Thyroid gland (tissue), 4 donors: ENCODE measurements around the gene SPRR4.

Experiments
- CTCF ChIP-seq, 6 experiments: fragments of 200-600 bp in 3 of 6; fragments of 450-650 bp in 3 of 6; sonication (generic) in 3 of 6; IDR thresholded peaks; one replicate each; pipeline ENCODE4 v1.5.1; 2016 to 2019; ENCODE audit warnings: antibody characterized with exemption in 6 of 6, mild to moderate bottlenecking in 2 of 6, inconsistent platforms in 1 of 6, moderate library complexity in 1 of 6
- POLR2A ChIP-seq, 2 donors: fragments of 450-650 bp; IDR thresholded peaks; one replicate each; pipeline ENCODE4 v1.6.1; 2017; ENCODE audit warnings: antibody characterized with exemption in 2 of 2, mild to moderate bottlenecking in 2 of 2, moderate library complexity in 1 of 2

GRCh38 chr1:152951711-152952110 lies 18.7 kb upstream of the SPRR4 start:
- no peak for TF ChIP-seq CTCF (IDR thresholded peaks at IDR 0.05)
- TF ChIP-seq POLR2A (IDR thresholded peaks at IDR 0.05): no peak
